T-cell (primary cell): ENCODE data around the gene MROH2B. TPM values are rescaled to one million over a fixed set of nuclear protein-coding genes. Genes with fewer than 3 reads are reported as not detected.

Experiments used
- total RNA-seq, 35 experiments: library from RNA in 6 of 35; stranded (reverse) in 6 of 35; fragments of 120-200 nt in 1 of 35; gene quantifications; one replicate each; pipeline versions ENCODE4 v1.2.1 to v1.2.4 and lab custom pipeline; 2013 to 2026

The MROH2B gene
- total RNA-seq, 5 donors from 2014 or later (not counting 1 experiment from before 2014, with no cell fraction given), result not detected

Other genes starting within 250 kb of the MROH2B start
- gene RPL37, start 236.1 kb downstream of the MROH2B start, total RNA-seq, result 1,000 to 10,000 TPM; 2,003 to 2,190 (median 2,100) TPM
- 1 to 10 TPM; 1.3 to 4.3 (median 2.2) TPM for gene CARD6, start 230.0 kb downstream of the MROH2B start, total RNA-seq
- gene C7, start 161.8 kb downstream of the MROH2B start, total RNA-seq, result 1 to 10 TPM in 3 of 5 donors, not detected in 2; 1.4 to 3.4 (median 2.9) TPM
- under 1 TPM in 3 of 5 donors, not detected in 2; 0.32 to 0.49 (median 0.44) TPM for gene C6, start 142.2 kb upstream of the MROH2B start, total RNA-seq